HepG2 (cell line): ENCODE results near the gene CDR2L. TPM values are rescaled to one million over a fixed set of nuclear protein-coding genes. Genes with fewer than 3 reads are reported as not detected.

Source experiments
- HNF1A ChIP-seq, 2 experiments: sonication (generic) in 1 of 2; formaldehyde crosslinking in 1 of 2; IDR thresholded peaks; 2 replicates each; pipeline versions ENCODE4 v1.4.0 to v1.6.1; 2016 to 2020; ENCODE audit warnings: borderline replicate concordance in 1 of 2, low read depth in 1 of 2, mild to moderate bottlenecking in 1 of 2, missing genetic modification reagents in 1 of 2
- IKZF5 ChIP-seq: IDR thresholded peaks from 2 replicates; pipeline ENCODE4 v1.6.1; 2018; ENCODE audit warnings: missing genetic modification reagents, mild to moderate bottlenecking, missing compliant biosample characterization
- LCORL ChIP-seq, 2 experiments: fragments of 450-650 bp in 1 of 2; sonication (generic) in 1 of 2; formaldehyde crosslinking in 1 of 2; IDR thresholded peaks; 2 replicates each; pipeline versions ENCODE4 v1.5.0 to v1.6.1; 2017 to 2020; ENCODE audit warnings: antibody characterized with exemption in 1 of 2, missing genetic modification reagents in 1 of 2
- SETDB1 ChIP-seq: sonication (generic); formaldehyde crosslinking; IDR thresholded peaks from 2 replicates; pipeline ENCODE4 v1.5.1; 2020; ENCODE audit warnings: missing genetic modification reagents, mild to moderate bottlenecking, borderline replicate concordance
- SRF ChIP-seq: IDR thresholded peaks from 2 replicates; pipeline ENCODE4 v1.6.1; 2011; ENCODE audit warnings: mild to moderate bottlenecking, low read depth, low read length, moderate library complexity
- ZBTB49 ChIP-seq: sonication (generic); formaldehyde crosslinking; IDR thresholded peaks from 2 replicates; pipeline ENCODE4 v1.4.0; 2020; ENCODE audit warnings: missing genetic modification reagents, borderline replicate concordance
- ZC3H4 ChIP-seq: sonication (generic); formaldehyde crosslinking; IDR thresholded peaks from 2 replicates; pipeline ENCODE4 v1.4.0; 2020; ENCODE audit warnings: missing genetic modification reagents, borderline replicate concordance
- ZFAT ChIP-seq: sonication (generic); formaldehyde crosslinking; conservative IDR thresholded peaks from 2 replicates; pipeline ENCODE4 v1.8.1; 2023; ENCODE audit warnings: missing genetic modification reagents, inconsistent platforms
- ZFP36 ChIP-seq: fragments of 150-350 bp; IDR thresholded peaks from 2 replicates; pipeline ENCODE4 v1.6.1; 2018; ENCODE audit warnings: borderline replicate concordance, low read length, low read depth; ENCODE audit not compliant: partially characterized antibody
- ZFP62 ChIP-seq: sonication (generic); formaldehyde crosslinking; IDR thresholded peaks from 2 replicates; pipeline ENCODE4 v1.4.0; 2020; ENCODE audit warnings: missing genetic modification reagents
- ZKSCAN1 ChIP-seq: fragments of 150-350 bp; IDR thresholded peaks from 2 replicates; pipeline ENCODE4 v1.6.1; 2014; ENCODE audit warnings: low read length
- ZNF607 ChIP-seq: sonication (generic); formaldehyde crosslinking; IDR thresholded peaks from 2 replicates; pipeline ENCODE4 v1.5.1; 2020; ENCODE audit warnings: missing genetic modification reagents, mild to moderate bottlenecking, borderline replicate concordance
- ZNF646 ChIP-seq: sonication (generic); formaldehyde crosslinking; IDR thresholded peaks from 2 replicates; pipeline ENCODE4 v1.9.0; 2021; ENCODE audit warnings: mild to moderate bottlenecking, missing genetic modification reagents
- polyA plus RNA-seq, 8 experiments: library from polyadenylated mRNA; depleted of rRNA in 3 of 8; stranded (reverse) in 7 of 8; unstranded in 1 of 8; fragments of >200 nt; fragmentation: Illumina TruSeq in 4 of 8; extraction: Trizol in 4 of 8; gene quantifications; 2 replicates each; pipeline versions ENCODE4 v1.2.1 to v1.2.3, GENCODE V29; 2011 to 2016; ENCODE audit warnings: low read depth in 4 of 8, missing spikeins in 1 of 8, mixed read lengths in 1 of 8; ENCODE audit not compliant: insufficient read depth in 1 of 8
- total RNA-seq, 5 experiments: library from RNA; depleted of rRNA; stranded (reverse); fragments of >200 nt; fragmentation: Illumina TruSeq; extraction: Trizol; gene quantifications; 2 replicates each; pipeline ENCODE4 v1.2.3, GENCODE V29; 2016; ENCODE audit warnings: low read depth in 1 of 5

The CDR2L gene
- total and polyA plus RNA-seq, 2 of the 13 experiments (the other 11 are each of a cell fraction or from before 2014, with no cell fraction given): 1.9 to 2.1 TPM

- TF ChIP-seq ZBTB49 (CRISPR knock-in tag) (no peak), LCORL (IDR thresholded peaks at IDR 0.05) (no peak), LCORL (CRISPR knock-in tag; IDR thresholded peaks at IDR 0.05) (peak; percentile 75; the same call in 1 of the 2 replicates), ZKSCAN1 (no peak; the same call in 1 of the 2 replicates), IKZF5 (CRISPR knock-in tag) (peak; percentile 72; the same call in 1 of the 2 replicates), SETDB1 (CRISPR knock-in tag) (no peak), ZC3H4 (CRISPR knock-in tag) (peak; percentile 39; the same call in 1 of the 2 replicates), SRF (no peak), HNF1A (IDR thresholded peaks at IDR 0.05; ENCODE audit: low read depth) (no peak), HNF1A (CRISPR knock-in tag; IDR thresholded peaks at IDR 0.05; ENCODE audit: borderline replicate concordance) (peak; percentile 70), ZFP62 (no peak), ZFAT (CRISPR knock-in tag) (no peak), ZFP36 (no peak), ZNF646 (CRISPR knock-in tag) (no peak), ZNF607 (peak; percentile 67; the same call in 1 of the 2 replicates)
Measured at GRCh38 chr17:74960570-74961342, 26.7 kb upstream of the CDR2L start (continued).
